OCI-LY1 (cell line): ENCODE results near the gene CAPRIN1.

Experiments used
- H2AFZ ChIP-seq: fragments of 200-600 bp; sonication (generic), shearing (Covaris generic); 2 replicates; pipeline ENCODE4 v1.6.0; 2014; ENCODE audit warnings: antibody characterized with exemption, mild to moderate bottlenecking, low read length
- H3F3A ChIP-seq: fragments of 200-600 bp; sonication (generic), shearing (Covaris generic); 2 replicates; pipeline ENCODE4 v1.6.0; 2014; ENCODE audit warnings: mild to moderate bottlenecking, antibody characterized with exemption, low read length, moderate library complexity; ENCODE audit not compliant: insufficient read depth
- H3K27ac ChIP-seq: fragments of 200-600 bp; sonication (generic); 2 replicates; pipeline ENCODE4 v1.5.1; 2014; ENCODE audit warnings: low read length, mixed run types, mild to moderate bottlenecking, low read depth; ENCODE audit not compliant: poor library complexity, severe bottlenecking
- H3K27me3 ChIP-seq: fragments of 200-600 bp; sonication (generic); 2 replicates; pipeline ENCODE4 v1.6.0; 2014; ENCODE audit warnings: antibody characterized with exemption, mild to moderate bottlenecking, low read length, moderate library complexity; ENCODE audit not compliant: insufficient read depth
- H3K36me3 ChIP-seq: fragments of 200-600 bp; sonication (generic); 2 replicates; pipeline ENCODE4 v1.6.1; 2014; ENCODE audit warnings: mild to moderate bottlenecking, antibody characterized with exemption, low read length, moderate library complexity, mixed read lengths; ENCODE audit not compliant: insufficient read depth
- H3K4me1 ChIP-seq: fragments of 200-600 bp; sonication (generic); 2 replicates; pipeline ENCODE4 v1.5.1; 2014; ENCODE audit warnings: mild to moderate bottlenecking, low read length, moderate library complexity; ENCODE audit not compliant: insufficient read depth, severe bottlenecking
- H3K4me2 ChIP-seq: fragments of 200-600 bp; sonication (generic), shearing (Covaris generic); 2 replicates; pipeline ENCODE4 v1.6.1; 2014; ENCODE audit warnings: low read length
- H3K4me3 ChIP-seq: fragments of 200-600 bp; sonication (generic); 2 replicates; pipeline ENCODE4 v1.5.1; 2014; ENCODE audit warnings: low read length, low read depth, mild to moderate bottlenecking, mixed read lengths; ENCODE audit not compliant: poor library complexity, severe bottlenecking
- H3K79me2 ChIP-seq: fragments of 200-600 bp; shearing (Covaris generic); 2 replicates; pipeline ENCODE4 v1.6.1; 2016; ENCODE audit warnings: mixed run types, low read length, mixed read lengths; ENCODE audit not compliant: insufficient read depth
- H3K9ac ChIP-seq: fragments of 200-600 bp; sonication (generic), shearing (Covaris generic); 2 replicates; pipeline ENCODE4 v1.6.1; 2014; ENCODE audit warnings: mild to moderate bottlenecking, low read length, mixed read lengths
- H3K9me2 ChIP-seq: fragments of 200-600 bp; sonication (generic), shearing (Covaris generic); 2 replicates; pipeline ENCODE4 v1.6.1; 2014; ENCODE audit warnings: low read depth, mild to moderate bottlenecking, low read length, mixed read lengths
- H3K9me3 ChIP-seq: fragments of 200-600 bp; shearing (Covaris generic); 2 replicates; pipeline ENCODE4 v1.6.1; 2014; ENCODE audit warnings: low read length, mixed read lengths
- H4K20me1 ChIP-seq: fragments of 200-600 bp; sonication (generic), shearing (Covaris generic); 2 replicates; pipeline ENCODE4 v1.6.0; 2016; ENCODE audit warnings: mild to moderate bottlenecking, low read length; ENCODE audit not compliant: insufficient read depth
- EZH2 ChIP-seq: fragments of 200-600 bp; sonication (generic), shearing (Covaris generic); IDR thresholded peaks from 2 replicates; pipeline ENCODE4 v1.8.0; 2017; ENCODE audit warnings: borderline replicate concordance, mixed run types, mild to moderate bottlenecking, antibody characterized with exemption, low read length, moderate library complexity, mixed read lengths
- TF ChIP-seq, protein P1 (sequence below): fragments of 200-600 bp; sonication (generic), shearing (Covaris generic); IDR thresholded peaks from 2 replicates; pipeline ENCODE4 v1.5.1; 2017; ENCODE audit warnings: mild to moderate bottlenecking, antibody characterized with exemption, low read length, moderate library complexity, mixed read lengths

The CAPRIN1 gene

DNA sequence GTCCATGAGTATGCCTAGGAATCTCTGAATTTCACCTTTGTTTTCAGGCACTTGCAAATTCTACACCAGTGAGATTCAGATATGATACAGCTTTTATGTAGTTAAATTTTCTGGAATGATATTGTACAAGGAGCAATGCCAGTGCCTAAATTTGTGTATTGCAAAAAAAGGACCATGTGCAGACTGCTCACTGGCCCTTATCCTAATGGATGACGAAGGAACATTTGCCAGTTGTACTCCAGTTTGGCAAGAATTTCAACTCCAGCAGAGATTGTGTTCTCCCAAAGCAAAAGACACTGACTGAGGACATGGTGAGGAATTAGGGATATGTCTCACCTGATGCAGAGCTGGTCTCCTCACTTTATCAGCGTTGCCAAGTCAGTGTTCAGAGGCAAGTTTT, 62.5 kb downstream of the CAPRIN1 start:
- Histone ChIP-seq H3K4me3 (no peak overlapping the region), H3K9ac (no peak overlapping the region), H3K4me2 (no peak overlapping the region), H3K9me2 (no peaks in the 10 kb centered on the region), H3F3A (no peaks in the 10 kb centered on the region), H2AFZ (no peak overlapping the region), H3K9me3 (no peaks in the 10 kb centered on the region), H3K27me3 (no peaks in the 10 kb centered on the region), H4K20me1 (no peaks in the 10 kb centered on the region), H3K79me2 (no peaks in the 10 kb centered on the region), H3K36me3 (peaks cover 97% of the 10 kb centered on the region), H3K27ac (no peak overlapping the region), H3K4me1 (no peaks in the 10 kb centered on the region)
- TF ChIP-seq EZH2 = no peak
- TF ChIP-seq, protein P1, sequence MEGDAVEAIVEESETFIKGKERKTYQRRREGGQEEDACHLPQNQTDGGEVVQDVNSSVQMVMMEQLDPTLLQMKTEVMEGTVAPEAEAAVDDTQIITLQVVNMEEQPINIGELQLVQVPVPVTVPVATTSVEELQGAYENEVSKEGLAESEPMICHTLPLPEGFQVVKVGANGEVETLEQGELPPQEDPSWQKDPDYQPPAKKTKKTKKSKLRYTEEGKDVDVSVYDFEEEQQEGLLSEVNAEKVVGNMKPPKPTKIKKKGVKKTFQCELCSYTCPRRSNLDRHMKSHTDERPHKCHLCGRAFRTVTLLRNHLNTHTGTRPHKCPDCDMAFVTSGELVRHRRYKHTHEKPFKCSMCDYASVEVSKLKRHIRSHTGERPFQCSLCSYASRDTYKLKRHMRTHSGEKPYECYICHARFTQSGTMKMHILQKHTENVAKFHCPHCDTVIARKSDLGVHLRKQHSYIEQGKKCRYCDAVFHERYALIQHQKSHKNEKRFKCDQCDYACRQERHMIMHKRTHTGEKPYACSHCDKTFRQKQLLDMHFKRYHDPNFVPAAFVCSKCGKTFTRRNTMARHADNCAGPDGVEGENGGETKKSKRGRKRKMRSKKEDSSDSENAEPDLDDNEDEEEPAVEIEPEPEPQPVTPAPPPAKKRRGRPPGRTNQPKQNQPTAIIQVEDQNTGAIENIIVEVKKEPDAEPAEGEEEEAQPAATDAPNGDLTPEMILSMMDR = no peak

- H3K79me2 ChIP-seq = no peaks in the 10 kb centered on the region
- H3F3A ChIP-seq = no peaks in the 10 kb centered on the region
- peaks cover 97% of the 10 kb centered on the region for H3K36me3 ChIP-seq
- no peak overlapping the region for H3K9ac ChIP-seq
- H4K20me1 ChIP-seq = no peaks in the 10 kb centered on the region
- H3K9me3 ChIP-seq = no peaks in the 10 kb centered on the region
- no peak overlapping the region for H3K4me2 ChIP-seq
- H3K27me3 ChIP-seq = no peaks in the 10 kb centered on the region
- H3K4me3 ChIP-seq = no peak overlapping the region
- H3K4me1 ChIP-seq = no peaks in the 10 kb centered on the region
- H3K9me2 ChIP-seq = no peaks in the 10 kb centered on the region
- no peak overlapping the region for H2AFZ ChIP-seq
- TF ChIP-seq, protein P1 = no peak
- no peak for TF ChIP-seq EZH2
- H3K27ac ChIP-seq = no peak overlapping the region
Observed at GRCh38 chr11:34114471-34114870, 62.9 kb downstream of the CAPRIN1 start.

DNA sequence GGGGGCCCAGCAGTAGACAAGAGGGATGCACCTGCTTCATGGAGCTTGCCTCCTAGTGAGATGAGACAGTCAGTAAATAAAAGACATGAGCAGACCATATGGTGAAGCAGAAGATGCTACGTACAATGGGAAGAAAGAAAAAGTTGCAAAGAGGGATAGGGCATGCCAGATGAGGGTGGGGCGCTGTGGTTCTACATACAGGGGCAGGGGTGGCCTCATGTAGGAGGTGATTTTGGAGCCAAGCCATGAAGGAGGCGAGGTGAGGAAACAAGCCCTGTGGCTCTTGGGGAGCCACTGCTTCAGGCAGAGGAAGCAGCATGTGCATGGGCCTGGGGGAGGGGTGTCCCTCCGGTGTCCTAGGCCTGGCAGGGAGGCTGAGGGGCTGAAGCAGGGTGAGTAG, 69.1 kb downstream of the CAPRIN1 start:
- no peaks in the 10 kb centered on the region for H3F3A ChIP-seq
- H2AFZ ChIP-seq = no peak overlapping the region
- no peak overlapping the region for H3K4me3 ChIP-seq
- H3K4me2 ChIP-seq = no peak overlapping the region
- TF ChIP-seq, protein P1 = no peak
- no peak for TF ChIP-seq EZH2
- no peaks in the 10 kb centered on the region for H3K4me1 ChIP-seq
- no peak overlapping the region for H3K9ac ChIP-seq
- H3K27me3 ChIP-seq = no peaks in the 10 kb centered on the region
- no peaks in the 10 kb centered on the region for H3K79me2 ChIP-seq
- no peaks in the 10 kb centered on the region for H4K20me1 ChIP-seq
- H3K36me3 ChIP-seq = peaks cover 94% of the 10 kb centered on the region
- no peaks in the 10 kb centered on the region for H3K9me3 ChIP-seq
- H3K27ac ChIP-seq = no peak overlapping the region
- H3K9me2 ChIP-seq = no peaks in the 10 kb centered on the region
